HCT116 (cell line): Measurements from ENCODE around the gene COG1. TPM values are rescaled to one million over a fixed set of nuclear protein-coding genes. Genes with fewer than 3 reads are reported as not detected.
A peak's percentile ranks its signal among the peaks of the same experiment; 100 is the strongest.

Experiments
- ATAC-seq: fragments of 200-7000 bp; cut with Tn5 transposase; 2 replicates; pipeline ENCODE4 v1.9.1; 2020; ENCODE audit warnings: mild to moderate bottlenecking, moderate library complexity
- BruUV-seq: library from RNA; stranded (reverse); fragments of 400-500 nt; replicated peaks from 2 replicates; lab custom pipeline; 2021; lab: Mats Ljungman, UMichigan
- CTCF ChIA-PET: fragments of 300-600 bp; sonication (Branson Sonifier 250); formaldehyde crosslinking; loops from one replicate; lab custom pipeline; 2021; ENCODE audit warnings: antibody characterized with exemption; lab: Charles Lee
- POLR2A ChIA-PET: fragments of 300-600, 350-600 bp; sonication (Branson Sonifier 250); formaldehyde crosslinking; loops from one replicate; lab custom pipeline; 2021; ENCODE audit warnings: antibody characterized with exemption; lab: Charles Lee
- RAD21 ChIA-PET, 2 experiments: fragments of 300-600 bp; sonication (Branson Sonifier 250); formaldehyde crosslinking; loops; one replicate each; lab custom pipeline; 2023; ENCODE audit warnings: low total read pairs in 2 of 2; ENCODE audit not compliant: uncharacterized antibody in 2 of 2, unreplicated experiment in 2 of 2, low non-redundant PET in 1 of 2; lab: Charles Lee
- DNase-seq: peaks from one replicate; pipeline ENCODE4 v3.0.0-alpha.2; 2010; ENCODE audit warnings: low read depth, low spot score
- H2AFZ ChIP-seq: fragments of 200-600 bp; shearing (Covaris generic), sonication (generic); 2 replicates; pipeline ENCODE4 v1.6.1; 2017; ENCODE audit warnings: low read depth, mixed run types, mixed read lengths, antibody characterized with exemption, low read length; ENCODE audit not compliant: poor library complexity, severe bottlenecking
- H3K27ac ChIP-seq: 2 replicates; pipeline ENCODE4 v1.5.1; 2012; ENCODE audit warnings: low read depth, low read length
- H3K27me3 ChIP-seq: fragments of 200-600 bp; sonication (generic); 2 replicates; pipeline ENCODE4 v1.6.1; 2016; ENCODE audit warnings: mixed run types, low read length, mixed read lengths; ENCODE audit not compliant: insufficient read depth
- H3K36me3 ChIP-seq, 2 experiments: fragments of 200-500 bp in 1 of 2; fragments of 200-600 bp in 1 of 2; sonication (Bioruptor generic) in 1 of 2; sonication (generic) in 1 of 2; 2 replicates each; pipeline versions ENCODE4 v1.5.1 to v1.6.1; 2014 to 2016; ENCODE audit warnings: low read length in 2 of 2, inconsistent platforms in 1 of 2, mixed read lengths in 1 of 2, mixed run types in 1 of 2; ENCODE audit not compliant: insufficient read depth in 2 of 2, control insufficient read depth in 1 of 2
- H3K4me1 ChIP-seq, 2 experiments: fragments of 200-600 bp in 1 of 2; sonication (generic) in 1 of 2; 2 replicates each; pipeline versions ENCODE4 v1.5.1 to v1.6.1; 2012 to 2017; ENCODE audit warnings: low read length in 2 of 2, inconsistent platforms in 1 of 2, mild to moderate bottlenecking in 1 of 2, mixed read lengths in 1 of 2, mixed run types in 1 of 2, moderate library complexity in 1 of 2; ENCODE audit not compliant: insufficient read depth in 2 of 2, control insufficient read depth in 1 of 2
- H3K4me2 ChIP-seq: fragments of 200-600 bp; sonication (generic); 2 replicates; pipeline ENCODE4 v1.6.1; 2017; ENCODE audit warnings: mixed run types, low read length, mixed read lengths
- H3K4me3 ChIP-seq, 2 experiments: fragments of 200-600 bp in 1 of 2; sonication (generic) in 1 of 2; replicated peaks in 1 of 2; 2 replicates each; pipeline ENCODE4 v1.5.1; 2011 to 2016; ENCODE audit warnings: low read length in 2 of 2, control low read depth in 1 of 2, low read depth in 1 of 2, mild to moderate bottlenecking in 1 of 2, mixed read lengths in 1 of 2, mixed run types in 1 of 2
- H3K79me2 ChIP-seq: fragments of 200-600 bp; sonication (generic); 2 replicates; pipeline ENCODE4 v1.6.1; 2017; ENCODE audit warnings: mild to moderate bottlenecking, mixed run types, low read length, moderate library complexity, mixed read lengths; ENCODE audit not compliant: insufficient read depth
- H3K9ac ChIP-seq: fragments of 200-600 bp; sonication (generic); 2 replicates; pipeline ENCODE4 v1.6.1; 2016; ENCODE audit warnings: low read length, mixed read lengths
- H3K9me2 ChIP-seq: fragments of 200-600 bp; sonication (generic), shearing (Covaris generic); 2 replicates; pipeline ENCODE4 v1.6.1; 2017; ENCODE audit warnings: mixed run types, mild to moderate bottlenecking, moderate library complexity; ENCODE audit not compliant: insufficient read depth
- H3K9me3 ChIP-seq, 2 experiments: fragments of 200-500 bp in 1 of 2; fragments of 200-600 bp in 1 of 2; sonication (Bioruptor generic) in 1 of 2; sonication (generic) in 1 of 2; 2 replicates each; pipeline ENCODE4 v1.6.1; 2014 to 2017; ENCODE audit warnings: low read length in 2 of 2, mixed read lengths in 2 of 2, inconsistent platforms in 1 of 2, low read depth in 1 of 2, mild to moderate bottlenecking in 1 of 2, mixed run types in 1 of 2, moderate library complexity in 1 of 2; ENCODE audit not compliant: control insufficient read depth in 1 of 2, insufficient read depth in 1 of 2
- H4K20me1 ChIP-seq: fragments of 200-600 bp; sonication (generic), shearing (Covaris generic); 2 replicates; pipeline ENCODE4 v1.6.1; 2017; ENCODE audit warnings: mixed run types, mild to moderate bottlenecking, moderate library complexity; ENCODE audit not compliant: insufficient read depth
- CEBPB ChIP-seq: IDR thresholded peaks from 2 replicates; pipeline ENCODE4 v1.6.1; 2012; ENCODE audit warnings: low read depth
- FOSL1 ChIP-seq: IDR thresholded peaks from 2 replicates; pipeline ENCODE4 v1.6.1; 2012; ENCODE audit warnings: low read depth
- JUND ChIP-seq: IDR thresholded peaks from 2 replicates; pipeline ENCODE4 v1.6.1; 2012
- POLR2A ChIP-seq: IDR thresholded peaks from 2 replicates; pipeline ENCODE4 v1.7.0; 2011; ENCODE audit warnings: borderline replicate concordance; ENCODE audit not compliant: insufficient read depth, insufficient read length; ENCODE audit errors: extremely low read depth
- POLR2AphosphoS5 ChIP-seq: IDR thresholded peaks from 2 replicates; pipeline ENCODE4 v1.6.1; 2011; ENCODE audit warnings: mild to moderate bottlenecking, low read depth, low read length, moderate library complexity
- RAD21 ChIP-seq: IDR thresholded peaks from 2 replicates; pipeline ENCODE4 v1.6.1; 2012; ENCODE audit warnings: low read depth, mild to moderate bottlenecking
- SIN3A ChIP-seq: IDR thresholded peaks from 2 replicates; pipeline ENCODE4 v1.6.1; 2012; ENCODE audit warnings: low read depth
- SP1 ChIP-seq: IDR thresholded peaks from 2 replicates; pipeline ENCODE4 v1.6.1; 2012; ENCODE audit warnings: low read depth
- SRF ChIP-seq: IDR thresholded peaks from 2 replicates; pipeline ENCODE4 v1.6.1; 2012; ENCODE audit warnings: low read depth
- TCF7L2 ChIP-seq: IDR thresholded peaks from 2 replicates; pipeline ENCODE4 v1.7.0; 2011; ENCODE audit warnings: borderline replicate concordance, inconsistent platforms; ENCODE audit not compliant: insufficient read depth, insufficient read length; ENCODE audit errors: extremely low read depth
- YY1 ChIP-seq: IDR thresholded peaks from 2 replicates; pipeline ENCODE4 v1.6.1; 2011; ENCODE audit warnings: low read length, low read depth, moderate library complexity, mild to moderate bottlenecking; ENCODE audit not compliant: insufficient replicate concordance; ENCODE audit errors: extremely low read depth
- ZFX ChIP-seq: fragments of 450-650 bp; IDR thresholded peaks from 2 replicates; pipeline ENCODE4 v1.6.1; 2017
- ZNF274 ChIP-seq: fragments of 200-500 bp; sonication (Bioruptor generic); IDR thresholded peaks from 2 replicates; pipeline ENCODE4 v1.6.1; 2014; ENCODE audit warnings: mild to moderate bottlenecking, low read depth, low read length, inconsistent platforms
- intact Hi-C: fragments of 100-400 bp; cut with micrococcal nuclease; formaldehyde crosslinking; loops from 2 replicates; pipeline ENCODE4 v1.10.0; 2022
- total RNA-seq: library from RNA; stranded (reverse); gene quantifications from one replicate; pipeline ENCODE4 v1.2.1, GENCODE V29; 2021; ENCODE audit not compliant: unreplicated experiment
- TF ChIP-seq, protein P1 (sequence below): IDR thresholded peaks from 2 replicates; pipeline ENCODE4 v1.6.1; 2012; ENCODE audit warnings: low read depth
- TF ChIP-seq, protein P2 (sequence below): IDR thresholded peaks from 2 replicates; pipeline ENCODE4 v1.6.1; 2011; ENCODE audit warnings: mild to moderate bottlenecking, low read length, moderate library complexity; ENCODE audit not compliant: insufficient replicate concordance; ENCODE audit errors: extremely low read depth
- TF ChIP-seq, protein P3 (sequence below), 3 experiments: fragments of 200-600 bp in 1 of 3; sonication (generic) in 1 of 3; IDR thresholded peaks in 2 of 3; conservative IDR thresholded peaks in 1 of 3; 2 replicates each; pipeline ENCODE4 v1.5.1; 2012 to 2017; ENCODE audit warnings: low read depth in 2 of 3, low read length in 2 of 3, antibody characterized with exemption in 1 of 3, borderline replicate concordance in 1 of 3, control low read depth in 1 of 3, mild to moderate bottlenecking in 1 of 3, mixed read lengths in 1 of 3, mixed run types in 1 of 3, moderate library complexity in 1 of 3; ENCODE audit not compliant: insufficient read depth in 1 of 3

COG1 gene
- total RNA-seq, 1 experiment from 2014 or later: 44.6 TPM

DNA sequence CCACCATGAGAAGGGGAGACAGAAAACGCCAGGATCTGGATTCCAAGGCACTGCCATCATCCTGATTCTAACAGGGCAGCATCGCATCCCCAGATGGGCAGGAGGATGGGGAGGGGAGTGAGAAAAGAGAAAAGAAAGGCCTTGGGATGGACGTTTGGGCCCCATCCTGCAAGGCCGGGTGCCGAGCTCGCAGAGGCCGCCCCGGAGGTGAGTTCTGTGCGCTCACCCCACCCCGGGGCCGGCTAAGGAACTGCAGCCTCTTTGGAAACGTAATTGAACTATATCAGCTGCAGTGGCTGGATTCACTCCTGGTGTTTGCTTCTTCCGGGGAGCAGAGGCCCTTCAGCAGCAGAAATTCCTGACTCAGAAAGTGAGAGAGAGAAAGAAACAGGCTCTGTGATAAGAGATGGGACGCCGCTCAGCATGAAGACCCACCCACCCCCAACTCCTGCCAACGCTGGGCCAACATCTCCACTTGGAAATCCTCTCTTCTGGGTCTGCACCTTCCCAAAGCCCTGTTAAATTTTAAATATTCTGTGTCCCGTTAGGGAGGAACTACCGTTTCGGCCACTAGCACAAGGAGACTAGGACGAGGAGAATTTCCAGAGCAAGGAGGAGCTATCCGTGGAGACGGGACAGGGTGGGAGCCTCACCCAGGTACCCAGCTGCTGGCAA lies 36.6 kb upstream of the COG1 start:
- TF ChIP-seq CEBPB: no peak
- peak; percentile 94 for TF ChIP-seq RAD21
- TF ChIP-seq, protein P1, sequence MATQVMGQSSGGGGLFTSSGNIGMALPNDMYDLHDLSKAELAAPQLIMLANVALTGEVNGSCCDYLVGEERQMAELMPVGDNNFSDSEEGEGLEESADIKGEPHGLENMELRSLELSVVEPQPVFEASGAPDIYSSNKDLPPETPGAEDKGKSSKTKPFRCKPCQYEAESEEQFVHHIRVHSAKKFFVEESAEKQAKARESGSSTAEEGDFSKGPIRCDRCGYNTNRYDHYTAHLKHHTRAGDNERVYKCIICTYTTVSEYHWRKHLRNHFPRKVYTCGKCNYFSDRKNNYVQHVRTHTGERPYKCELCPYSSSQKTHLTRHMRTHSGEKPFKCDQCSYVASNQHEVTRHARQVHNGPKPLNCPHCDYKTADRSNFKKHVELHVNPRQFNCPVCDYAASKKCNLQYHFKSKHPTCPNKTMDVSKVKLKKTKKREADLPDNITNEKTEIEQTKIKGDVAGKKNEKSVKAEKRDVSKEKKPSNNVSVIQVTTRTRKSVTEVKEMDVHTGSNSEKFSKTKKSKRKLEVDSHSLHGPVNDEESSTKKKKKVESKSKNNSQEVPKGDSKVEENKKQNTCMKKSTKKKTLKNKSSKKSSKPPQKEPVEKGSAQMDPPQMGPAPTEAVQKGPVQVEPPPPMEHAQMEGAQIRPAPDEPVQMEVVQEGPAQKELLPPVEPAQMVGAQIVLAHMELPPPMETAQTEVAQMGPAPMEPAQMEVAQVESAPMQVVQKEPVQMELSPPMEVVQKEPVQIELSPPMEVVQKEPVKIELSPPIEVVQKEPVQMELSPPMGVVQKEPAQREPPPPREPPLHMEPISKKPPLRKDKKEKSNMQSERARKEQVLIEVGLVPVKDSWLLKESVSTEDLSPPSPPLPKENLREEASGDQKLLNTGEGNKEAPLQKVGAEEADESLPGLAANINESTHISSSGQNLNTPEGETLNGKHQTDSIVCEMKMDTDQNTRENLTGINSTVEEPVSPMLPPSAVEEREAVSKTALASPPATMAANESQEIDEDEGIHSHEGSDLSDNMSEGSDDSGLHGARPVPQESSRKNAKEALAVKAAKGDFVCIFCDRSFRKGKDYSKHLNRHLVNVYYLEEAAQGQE: no peak
- TF ChIP-seq YY1: peak; percentile 3
- TF ChIP-seq SIN3A: no peak
- TF ChIP-seq, protein P2, sequence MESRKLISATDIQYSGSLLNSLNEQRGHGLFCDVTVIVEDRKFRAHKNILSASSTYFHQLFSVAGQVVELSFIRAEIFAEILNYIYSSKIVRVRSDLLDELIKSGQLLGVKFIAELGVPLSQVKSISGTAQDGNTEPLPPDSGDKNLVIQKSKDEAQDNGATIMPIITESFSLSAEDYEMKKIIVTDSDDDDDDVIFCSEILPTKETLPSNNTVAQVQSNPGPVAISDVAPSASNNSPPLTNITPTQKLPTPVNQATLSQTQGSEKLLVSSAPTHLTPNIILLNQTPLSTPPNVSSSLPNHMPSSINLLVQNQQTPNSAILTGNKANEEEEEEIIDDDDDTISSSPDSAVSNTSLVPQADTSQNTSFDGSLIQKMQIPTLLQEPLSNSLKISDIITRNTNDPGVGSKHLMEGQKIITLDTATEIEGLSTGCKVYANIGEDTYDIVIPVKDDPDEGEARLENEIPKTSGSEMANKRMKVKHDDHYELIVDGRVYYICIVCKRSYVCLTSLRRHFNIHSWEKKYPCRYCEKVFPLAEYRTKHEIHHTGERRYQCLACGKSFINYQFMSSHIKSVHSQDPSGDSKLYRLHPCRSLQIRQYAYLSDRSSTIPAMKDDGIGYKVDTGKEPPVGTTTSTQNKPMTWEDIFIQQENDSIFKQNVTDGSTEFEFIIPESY: no peak
- TF ChIP-seq FOSL1: no peak
- no peak for TF ChIP-seq SRF
- no peak for TF ChIP-seq POLR2AphosphoS5
- TF ChIP-seq ZNF274: no peak
- TF ChIP-seq, protein P3, sequence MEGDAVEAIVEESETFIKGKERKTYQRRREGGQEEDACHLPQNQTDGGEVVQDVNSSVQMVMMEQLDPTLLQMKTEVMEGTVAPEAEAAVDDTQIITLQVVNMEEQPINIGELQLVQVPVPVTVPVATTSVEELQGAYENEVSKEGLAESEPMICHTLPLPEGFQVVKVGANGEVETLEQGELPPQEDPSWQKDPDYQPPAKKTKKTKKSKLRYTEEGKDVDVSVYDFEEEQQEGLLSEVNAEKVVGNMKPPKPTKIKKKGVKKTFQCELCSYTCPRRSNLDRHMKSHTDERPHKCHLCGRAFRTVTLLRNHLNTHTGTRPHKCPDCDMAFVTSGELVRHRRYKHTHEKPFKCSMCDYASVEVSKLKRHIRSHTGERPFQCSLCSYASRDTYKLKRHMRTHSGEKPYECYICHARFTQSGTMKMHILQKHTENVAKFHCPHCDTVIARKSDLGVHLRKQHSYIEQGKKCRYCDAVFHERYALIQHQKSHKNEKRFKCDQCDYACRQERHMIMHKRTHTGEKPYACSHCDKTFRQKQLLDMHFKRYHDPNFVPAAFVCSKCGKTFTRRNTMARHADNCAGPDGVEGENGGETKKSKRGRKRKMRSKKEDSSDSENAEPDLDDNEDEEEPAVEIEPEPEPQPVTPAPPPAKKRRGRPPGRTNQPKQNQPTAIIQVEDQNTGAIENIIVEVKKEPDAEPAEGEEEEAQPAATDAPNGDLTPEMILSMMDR (IDR thresholded peaks at IDR 0.05 in 2 of 3, conservative IDR thresholded peaks at IDR 0.05 in 1 of 3; ENCODE audit: borderline replicate concordance in 1 of 3, insufficient read depth in 1 of 3, low read depth in 2 of 3, low read length in 2 of 3): peak; percentile 85 to 97 (median 93)
- peak; percentile 40; the same call in 1 of the 2 replicates for TF ChIP-seq ZFX
- no peak for TF ChIP-seq POLR2A
- TF ChIP-seq JUND: no peak
- TF ChIP-seq TCF7L2: peak; percentile 14
- no peak for TF ChIP-seq SP1
- peak; percentile 23 for DNase-seq
- no peaks in the 10 kb centered on the region for H3K9me3 ChIP-seq
- no peaks in the 10 kb centered on the region for H3K79me2 ChIP-seq
- BruUV-seq: no TSS peak
- H3K9ac ChIP-seq: no peak overlapping the region
- no peaks in the 10 kb centered on the region for H4K20me1 ChIP-seq
- ChIA-PET CTCF (interaction anchor here (0.7 to 2.5 kb wide), 17 partner anchors 9 to 599 kb away, joined by 3 to 66 read pairs (median 3); partner anchors contain the start of genes COG1 and SSTR2), RAD21 (interaction anchor here (0.7 to 2.1 kb wide), 7 partner anchors 33 to 599 kb away, joined by 3 to 31 read pairs (median 5); no protein-coding TSS in a partner anchor), POLR2A (interaction anchor here (0.8 kb wide), 1 partner anchor 170 kb away, joined by 4 read pairs; no protein-coding TSS in a partner anchor)
- peaks cover 2 to 12% of the 10 kb centered on the region in 2 experiments; a peak in 2 of 4 replicates for H3K4me1 ChIP-seq
- H3K27me3 ChIP-seq: no peaks in the 10 kb centered on the region
- H3K36me3 ChIP-seq: no peaks in the 10 kb centered on the region
- ATAC-seq: peak; percentile 99
- intact Hi-C loops: loop anchor here (1.0 kb wide), 2 partner anchors 170 to 428 kb away; no protein-coding TSS in a partner anchor
- H3K4me3 ChIP-seq: no peak overlapping the region; a peak in 1 of 4 replicates
- no peak overlapping the region for H3K27ac ChIP-seq
- H3K4me2 ChIP-seq: peak overlapping the region; percentile 49
- peak overlapping the region; percentile 55 for H2AFZ ChIP-seq
- H3K9me2 ChIP-seq: no peaks in the 10 kb centered on the region
